ENCODE results near the gene RAB3D. TPM values are rescaled to one million over a fixed set of nuclear protein-coding genes. Genes with fewer than 3 reads are reported as not detected.

The RAB3D gene
- total and polyA plus RNA-seq, 2 experiments from 2014 or later = 3.8 to 21.2 TPM

GRCh38 chr19:11373166-11373884, 33.9 kb upstream of the RAB3D start:
- Histone ChIP-seq H3K27me3 (ENCODE audit: insufficient read depth) (no peaks in the 10 kb centered on the region), H3F3A (replicated peaks; ENCODE audit: low read depth) (0 out of 2 replicates have a peak, but pooled peaks cover 6% of the 10 kb centered on the region), H2AFZ (no peak overlapping the region), H3K36me3 (ENCODE audit: insufficient read depth) (no peaks in the 10 kb centered on the region), H3K79me2 (replicated peaks; ENCODE audit: insufficient read depth) (peaks cover 10% of the 10 kb centered on the region; the same call in 1 of the 2 replicates), H3K27ac (ENCODE audit: low read depth) (peak overlapping the region; percentile 29; the same call in 1 of the 2 replicates), H3K9me2 (ENCODE audit: insufficient read depth) (no peaks in the 10 kb centered on the region), H3K4me1 (ENCODE audit: insufficient read depth) (peaks cover 10% of the 10 kb centered on the region), H3K4me3 (no peak overlapping the region; the same call in 1 of the 2 replicates), H3K4me2 (0 out of 2 replicates have a peak overlapping the region, but pooled peaks have one; percentile 44), H4K20me1 (replicated peaks; ENCODE audit: insufficient read depth) (peaks cover 5% of the 10 kb centered on the region; the same call in 1 of the 2 replicates)
- DNase-seq (ENCODE audit: low spot score) (peak; percentile 84), ATAC-seq (peak; percentile 3; the same call in 1 of the 3 replicates)
- Mint-ChIP-seq H3K36me3 (ENCODE audit: low read depth) (peaks cover 15% of the 10 kb centered on the region), H3K27ac (no peak overlapping the region), H3K9me3 (no peaks in the 10 kb centered on the region), H3K4me1 (peaks cover 15% of the 10 kb centered on the region), H3K27me3 (ENCODE audit: insufficient read depth, low read depth, poor library complexity) (peaks cover 9% of the 10 kb centered on the region), H3K4me3 (peak overlapping the region; percentile 9; the same call in 2 of the 3 replicates)
- TF ChIP-seq REST (IDR thresholded peaks at IDR 0.05; ENCODE audit: unreplicated experiment) = no peak
- no peak for TF ChIP-seq NANOG (IDR thresholded peaks at IDR 0.05; ENCODE audit: borderline replicate concordance)
- no peak for TF ChIP-seq CTCF (conservative IDR thresholded peaks at IDR 0.05; ENCODE audit: low read depth in 2 of 2)
- no peak for TF ChIP-seq STAT1 (IDR thresholded peaks at IDR 0.05; ENCODE audit: unreplicated experiment)
- no peak for TF ChIP-seq EZH2phosphoT487 (IDR thresholded peaks at IDR 0.05; ENCODE audit: unreplicated experiment)
- no peak for TF ChIP-seq POLR2AphosphoS5 (IDR thresholded peaks at IDR 0.05; ENCODE audit: low read depth)
- no peak for TF ChIP-seq CREB1 (CRISPR knock-in tag; IDR thresholded peaks at IDR 0.05; ENCODE audit: low read depth)
- TF ChIP-seq JUNB (IDR thresholded peaks at IDR 0.05; ENCODE audit: unreplicated experiment) = no peak
- TF ChIP-seq ZNF462 (CRISPR knock-in tag; IDR thresholded peaks at IDR 0.05) = no peak
- no peak for TF ChIP-seq ETS1 (IDR thresholded peaks at IDR 0.05)
